Activated naive CD4-positive, alpha-beta T cell treated with anti-CD3 and anti-CD28 coated beads, Interleukin-2, amount 50 U/mL, for 16 hours (primary cell): ENCODE data around the gene FECH.

Experiments used
- DNase-seq: peaks from one replicate; pipeline ENCODE4 v3.0.0-alpha.2; 2020

The FECH gene

GRCh38 chr18:57579934-57580333 lies 6.6 kb downstream of the FECH start:
- DNase-seq = no peak

- no peak for DNase-seq
These were observed 10.2 kb downstream of the FECH start for GRCh38 chr18:57576316-57576715.

- no peak for DNase-seq
These were observed 11.0 kb downstream of the FECH start for GRCh38 chr18:57575542-57575941.

GRCh38 chr18:57574866-57575265 lies 11.6 kb downstream of the FECH start:
- no peak for DNase-seq

GRCh38 chr18:57570162-57570561 lies 16.3 kb downstream of the FECH start:
- no peak for DNase-seq

- DNase-seq = no peak
These were observed 17.4 kb downstream of the FECH start for GRCh38 chr18:57569133-57569532.

- no peak for DNase-seq
These were observed 24.6 kb downstream of the FECH start for GRCh38 chr18:57561728-57562423.

- DNase-seq = no peak
These were observed 25.2 kb downstream of the FECH start for GRCh38 chr18:57561261-57561660.

GRCh38 chr18:57559314-57559713 lies 27.2 kb downstream of the FECH start:
- no peak for DNase-seq

- DNase-seq = no peak
These were observed 31.4 kb downstream of the FECH start for GRCh38 chr18:57555134-57555533.

- no peak for DNase-seq
These were observed 36.0 kb downstream of the FECH start for GRCh38 chr18:57550510-57550909.

GRCh38 chr18:57547260-57547659 lies 39.2 kb downstream of the FECH start:
- DNase-seq = no peak

- no peak for DNase-seq
These were observed 41.4 kb downstream of the FECH start for GRCh38 chr18:57544936-57545660.

- DNase-seq = no peak
These were observed 42.9 kb downstream of the FECH start for GRCh38 chr18:57543560-57543959.

GRCh38 chr18:57542812-57543427 lies 43.6 kb downstream of the FECH start:
- no peak for DNase-seq

- no peak for DNase-seq
These were observed 44.4 kb downstream of the FECH start for GRCh38 chr18:57542126-57542525.

GRCh38 chr18:57539702-57540101 lies 46.8 kb downstream of the FECH start:
- no peak for DNase-seq

- DNase-seq = no peak
These were observed 47.9 kb downstream of the FECH start for GRCh38 chr18:57538614-57539013.

- no peak for DNase-seq
These were observed 52.0 kb downstream of the FECH start for GRCh38 chr18:57534511-57534909.

- DNase-seq = no peak
These were observed 52.5 kb downstream of the FECH start for GRCh38 chr18:57533868-57534510.

GRCh38 chr18:57533006-57533867 lies 53.3 kb downstream of the FECH start:
- no peak for DNase-seq

GRCh38 chr18:57529151-57529550 lies 57.4 kb downstream of the FECH start:
- no peak for DNase-seq
